ENCODE measurements around the gene GABPB2. TPM values are rescaled to one million over a fixed set of nuclear protein-coding genes. Genes with fewer than 3 reads are reported as not detected.

The GABPB2 gene
- total RNA-seq, 4 donors from 2014 or later = 7.9 to 32.2 (median 15.8) TPM

DNA sequence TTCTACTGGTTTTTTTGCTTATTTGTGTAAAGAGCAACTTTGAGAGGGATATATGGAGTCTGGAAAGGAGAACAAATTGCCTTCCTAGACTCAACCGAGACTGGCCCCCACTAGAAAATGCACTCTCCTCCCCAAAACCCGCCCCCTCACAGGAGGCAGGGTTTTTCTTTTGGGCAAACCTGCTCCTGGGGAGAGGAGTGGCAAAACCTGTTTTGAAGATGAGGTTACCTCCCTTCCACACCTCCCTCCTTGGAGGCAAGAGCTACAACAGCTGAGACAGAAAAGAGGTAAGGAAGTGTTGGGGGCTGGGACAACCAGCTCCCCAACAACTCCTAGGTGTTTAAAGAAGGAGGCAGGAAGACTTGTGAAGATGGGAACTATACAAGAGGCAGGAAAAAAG, 34.2 kb upstream of the GABPB2 start, which contains the start of gene BNIPL:
BNIPL (plus strand) TSS at position 231 of the 400 bp plus-strand sequence; CDS start at position 371, 140 bp downstream.
- Histone ChIP-seq H3K36me3 (peaks cover 0 to 22% (median 0%) of the 10 kb centered on the region in 3 donors), H3K27me3 (no peaks in the 10 kb centered on the region), H3K27ac (no peak within 1 kb of the TSS), H3K4me3 (no peak within 1 kb of the TSS), H3K9me3 (no peaks in the 10 kb centered on the region), H3K4me1 (no peaks in the 10 kb centered on the region)
- DNase-seq = no peak
- no peak for TF ChIP-seq POLR2A (IDR thresholded peaks at IDR 0.05)
- TF ChIP-seq, protein P1, sequence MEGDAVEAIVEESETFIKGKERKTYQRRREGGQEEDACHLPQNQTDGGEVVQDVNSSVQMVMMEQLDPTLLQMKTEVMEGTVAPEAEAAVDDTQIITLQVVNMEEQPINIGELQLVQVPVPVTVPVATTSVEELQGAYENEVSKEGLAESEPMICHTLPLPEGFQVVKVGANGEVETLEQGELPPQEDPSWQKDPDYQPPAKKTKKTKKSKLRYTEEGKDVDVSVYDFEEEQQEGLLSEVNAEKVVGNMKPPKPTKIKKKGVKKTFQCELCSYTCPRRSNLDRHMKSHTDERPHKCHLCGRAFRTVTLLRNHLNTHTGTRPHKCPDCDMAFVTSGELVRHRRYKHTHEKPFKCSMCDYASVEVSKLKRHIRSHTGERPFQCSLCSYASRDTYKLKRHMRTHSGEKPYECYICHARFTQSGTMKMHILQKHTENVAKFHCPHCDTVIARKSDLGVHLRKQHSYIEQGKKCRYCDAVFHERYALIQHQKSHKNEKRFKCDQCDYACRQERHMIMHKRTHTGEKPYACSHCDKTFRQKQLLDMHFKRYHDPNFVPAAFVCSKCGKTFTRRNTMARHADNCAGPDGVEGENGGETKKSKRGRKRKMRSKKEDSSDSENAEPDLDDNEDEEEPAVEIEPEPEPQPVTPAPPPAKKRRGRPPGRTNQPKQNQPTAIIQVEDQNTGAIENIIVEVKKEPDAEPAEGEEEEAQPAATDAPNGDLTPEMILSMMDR (IDR thresholded peaks at IDR 0.05) = no peak

DNA sequence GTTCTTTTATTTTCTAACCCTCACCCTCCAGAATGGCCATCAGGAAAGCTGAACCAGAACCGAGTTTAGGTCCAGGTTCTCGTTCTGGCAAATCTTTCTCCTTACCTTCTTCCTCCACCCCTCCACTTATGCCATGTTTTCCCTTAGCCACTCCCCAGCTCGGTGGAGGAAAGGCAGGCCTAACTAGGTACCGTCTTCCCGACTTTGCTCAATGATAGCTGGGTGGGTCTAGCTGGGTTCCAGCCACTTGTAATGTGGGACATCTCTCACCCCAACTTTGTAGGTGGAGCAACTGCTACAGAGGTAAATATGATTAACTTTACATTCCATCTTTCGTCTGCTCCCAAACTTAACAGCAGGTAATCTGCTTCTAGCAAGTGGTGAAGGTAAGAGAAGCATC, 33.5 kb upstream of the GABPB2 start:
- Histone ChIP-seq H3K27ac (no peak overlapping the region), H3K4me1 (no peaks in the 10 kb centered on the region), H3K9me3 (no peaks in the 10 kb centered on the region), H3K4me3 (no peak overlapping the region), H3K27me3 (no peaks in the 10 kb centered on the region), H3K36me3 (peaks cover 0 to 16% (median 0%) of the 10 kb centered on the region in 3 donors)
- TF ChIP-seq POLR2A (IDR thresholded peaks at IDR 0.05) = no peak
- TF ChIP-seq, protein P1 (IDR thresholded peaks at IDR 0.05) = no peak
- no peak for DNase-seq

DNA sequence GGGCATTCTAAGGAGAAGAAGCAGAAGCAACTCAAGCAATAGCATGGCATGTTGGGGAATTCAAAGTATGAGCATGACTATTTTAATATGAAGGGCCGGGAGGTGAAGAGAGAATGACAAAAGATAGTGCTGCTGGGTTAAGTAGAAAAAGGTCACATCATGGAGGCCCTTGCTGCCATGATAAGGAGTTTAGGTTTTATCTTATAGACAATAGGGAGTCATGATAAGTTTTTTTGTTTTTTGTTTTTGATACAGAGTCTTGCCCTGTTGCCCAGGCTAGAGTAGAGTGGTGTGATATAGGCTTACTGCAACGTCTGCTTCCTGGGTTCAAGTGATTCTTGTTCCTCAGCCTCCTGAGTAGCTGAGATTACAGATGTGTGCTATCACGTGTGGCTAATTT, 31.0 kb upstream of the GABPB2 start:
- TF ChIP-seq, protein P1 (IDR thresholded peaks at IDR 0.05) = no peak
- TF ChIP-seq POLR2A (IDR thresholded peaks at IDR 0.05) = no peak
- Histone ChIP-seq H3K27me3 (no peaks in the 10 kb centered on the region), H3K4me1 (no peaks in the 10 kb centered on the region), H3K36me3 (peaks cover 0 to 3% (median 0%) of the 10 kb centered on the region in 3 donors), H3K4me3 (no peak overlapping the region), H3K27ac (no peak overlapping the region), H3K9me3 (no peaks in the 10 kb centered on the region)
- DNase-seq = no peak

DNA sequence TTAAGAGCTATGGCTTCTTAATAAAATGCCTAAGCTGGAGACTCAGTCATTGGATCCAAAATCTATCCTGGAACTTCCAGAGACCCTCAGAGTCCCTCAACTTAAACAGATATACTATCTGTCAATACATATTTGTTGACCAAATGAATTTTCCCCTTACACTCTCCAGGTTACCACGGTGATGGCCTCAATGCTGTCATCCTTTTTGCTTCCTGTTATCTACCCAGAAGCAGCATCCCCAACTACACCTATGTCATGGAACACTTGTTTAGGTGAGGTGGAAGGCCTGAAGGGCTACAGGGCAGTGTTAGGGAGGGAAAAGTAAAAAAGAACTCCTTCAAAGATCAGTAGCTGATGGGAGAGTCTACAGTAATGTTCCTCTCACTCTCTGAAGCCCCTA, 27.4 kb upstream of the GABPB2 start:
- Histone ChIP-seq H3K9me3 (no peaks in the 10 kb centered on the region), H3K36me3 (no peaks in the 10 kb centered on the region), H3K4me3 (no peak overlapping the region), H3K27me3 (no peaks in the 10 kb centered on the region), H3K4me1 (peaks cover 0 to 7% (median 2%) of the 10 kb centered on the region in 4 donors), H3K27ac (no peak overlapping the region)
- DNase-seq = no peak
- TF ChIP-seq, protein P1 (IDR thresholded peaks at IDR 0.05) = no peak
- TF ChIP-seq POLR2A (IDR thresholded peaks at IDR 0.05) = no peak

DNA sequence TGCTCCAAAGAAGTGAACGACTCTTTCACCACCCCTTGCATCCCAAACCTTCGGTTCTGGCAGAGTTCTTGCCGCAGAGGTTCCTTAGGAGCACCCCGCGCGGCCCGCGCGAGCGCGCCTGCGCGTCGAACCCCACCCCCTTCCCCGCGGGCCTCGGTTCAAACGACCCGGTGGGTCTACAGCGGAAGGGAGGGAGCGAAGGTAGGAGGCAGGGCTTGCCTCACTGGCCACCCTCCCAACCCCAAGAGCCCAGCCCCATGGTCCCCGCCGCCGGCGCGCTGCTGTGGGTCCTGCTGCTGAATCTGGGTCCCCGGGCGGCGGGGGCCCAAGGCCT, 23.0 kb upstream of the GABPB2 start, which contains the start of gene C1orf56:
C1orf56 (plus strand) TSS at position 161 of the 334 bp plus-strand sequence; CDS start at position 258, 97 bp downstream.
- Histone ChIP-seq H3K9me3 (no peaks in the 10 kb centered on the region), H3K4me3 (peak within 1 kb of the TSS; percentile 46 to 74 (median 66)), H3K27me3 (no peaks in the 10 kb centered on the region), H3K27ac (peak within 1 kb of the TSS; percentile 76 to 90 (median 82)), H3K4me1 (peaks cover 0 to 18% (median 2%) of the 10 kb centered on the region in 4 donors), H3K36me3 (peaks cover 0 to 12% (median 0%) of the 10 kb centered on the region in 3 donors)
- TF ChIP-seq, protein P1 (IDR thresholded peaks at IDR 0.05) = peak in 1 of 6 experiments; percentile 2
- peak in 1 of 2 donors; percentile 38 for TF ChIP-seq POLR2A (IDR thresholded peaks at IDR 0.05)
- peak; percentile 68 to 86 (median 71) for DNase-seq
